Lung (tissue), 12 donors: ENCODE measurements around the gene HMMR. TPM values are rescaled to one million over a fixed set of nuclear protein-coding genes. Genes with fewer than 3 reads are reported as not detected.
A peak's percentile ranks its signal among the peaks of the same experiment; 100 is the strongest.

ENCODE experiments used
- ATAC-seq: fragments of 200-7000 bp; cut with Tn5 transposase; one replicate; pipeline ENCODE4 v1.9.1; 2020; ENCODE audit warnings: moderate number of reproducible peaks; ENCODE audit not compliant: insufficient read depth, low FRiP score
- DNase-seq, 3 donors: peaks; one replicate each; pipeline ENCODE4 v3.0.0-alpha.2; 2013 to 2017
- H3K27ac ChIP-seq, 2 donors: one replicate each; pipeline ENCODE4 v1.5.1; 2013; ENCODE audit warnings: mild to moderate bottlenecking in 2 of 2, moderate library complexity in 2 of 2, control low read depth in 1 of 2, inconsistent platforms in 1 of 2, low read depth in 1 of 2, low read length in 1 of 2
- H3K27me3 ChIP-seq, 3 donors: one replicate each; pipeline ENCODE4 v1.5.1; 2013; ENCODE audit warnings: low read length in 2 of 3; ENCODE audit not compliant: control insufficient read depth in 3 of 3, insufficient read depth in 3 of 3
- H3K36me3 ChIP-seq, 4 donors: one replicate each; pipeline ENCODE4 v1.5.1; 2013; ENCODE audit warnings: low read length in 4 of 4, mild to moderate bottlenecking in 1 of 4, moderate library complexity in 1 of 4; ENCODE audit not compliant: control insufficient read depth in 4 of 4, insufficient read depth in 4 of 4
- H3K4me1 ChIP-seq, 5 donors: one replicate each; pipeline ENCODE4 v1.5.1; 2013; ENCODE audit warnings: low read length in 5 of 5, mild to moderate bottlenecking in 2 of 5, moderate library complexity in 1 of 5; ENCODE audit not compliant: control insufficient read depth in 5 of 5, insufficient read depth in 5 of 5
- H3K4me3 ChIP-seq: one replicate; pipeline ENCODE4 v1.5.1; 2013; ENCODE audit warnings: mild to moderate bottlenecking, control low read depth, moderate library complexity
- H3K9ac ChIP-seq, 2 donors: one replicate each; pipeline ENCODE4 v1.5.1; 2013; ENCODE audit warnings: low read length in 2 of 2, control low read depth in 1 of 2; ENCODE audit not compliant: insufficient read depth in 1 of 2
- H3K9me3 ChIP-seq, 4 donors: one replicate each; pipeline ENCODE4 v1.5.1; 2013; ENCODE audit warnings: low read length in 3 of 4, mild to moderate bottlenecking in 1 of 4, moderate library complexity in 1 of 4; ENCODE audit not compliant: control insufficient read depth in 4 of 4, insufficient read depth in 3 of 4
- WGBS, 2 donors: extraction: QIAGEN DNeasy Blood & Tissue Kit; methylation state at CpG; one replicate each; pipeline ENCODE4 v1.1.7; 2013; 5-methylcytosine and 5-hydroxymethylcytosine counted together
- polyA plus RNA-seq, 2 donors: library from polyadenylated mRNA; stranded (reverse); fragments of 200-250 nt; gene quantifications; one replicate each; pipeline ENCODE4 v1.2.1, GENCODE V29; 2013
- total RNA-seq, 2 donors: library from RNA; depleted of rRNA in 1 of 2; stranded (reverse); fragments of >200 nt in 1 of 2; gene quantifications; one replicate each; pipeline ENCODE4 v1.2.1, GENCODE V29; 2014 to 2021
- TF ChIP-seq, protein P1 (sequence below): IDR thresholded peaks from 2 replicates; pipeline ENCODE4 v1.5.1; 2012; ENCODE audit warnings: mild to moderate bottlenecking; ENCODE audit errors: control extremely low read depth, extremely low read depth
- donor health status: control.
- donor health status: control.
- donor health status: Bipolar disorder and iron deficiency.
- donor health status: healthy.
- donor health status: DM: yes; HTN: yes; CAD: no.

The HMMR gene
- total and polyA plus RNA-seq, 4 donors = 1.1 to 9.5 (median 1.4) TPM

DNA sequence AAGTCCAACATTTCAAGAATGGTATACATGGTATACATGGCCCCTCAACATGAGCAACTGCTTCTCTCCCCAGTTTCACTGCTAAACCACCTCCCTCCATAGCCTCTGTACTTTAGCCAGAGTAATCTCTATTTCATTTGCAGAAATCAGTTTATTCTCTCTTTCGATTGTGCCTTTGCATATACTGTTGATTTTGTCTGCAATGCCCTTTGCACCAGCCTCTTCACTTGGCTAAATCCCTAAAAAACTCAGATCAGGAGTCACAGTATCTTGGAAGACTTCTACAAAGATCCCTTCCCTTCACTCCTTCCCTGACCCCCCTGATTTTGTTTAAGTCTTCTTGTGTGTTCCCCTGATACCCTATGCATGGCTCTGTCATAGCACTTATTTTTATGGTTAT lies 27.9 kb upstream of the HMMR start:
- Histone ChIP-seq H3K27me3 (no peaks in the 10 kb centered on the region), H3K9ac (no peak overlapping the region), H3K9me3 (no peaks in the 10 kb centered on the region), H3K4me1 (peaks cover 0 to 7% (median 0%) of the 10 kb centered on the region in 5 donors), H3K27ac (no peak overlapping the region), H3K4me3 (no peak overlapping the region), H3K36me3 (no peaks in the 10 kb centered on the region)
- 91 to 98% methylated on average over 1 of the region's 1 CpG for WGBS, 2 donors
- TF ChIP-seq, protein P1, sequence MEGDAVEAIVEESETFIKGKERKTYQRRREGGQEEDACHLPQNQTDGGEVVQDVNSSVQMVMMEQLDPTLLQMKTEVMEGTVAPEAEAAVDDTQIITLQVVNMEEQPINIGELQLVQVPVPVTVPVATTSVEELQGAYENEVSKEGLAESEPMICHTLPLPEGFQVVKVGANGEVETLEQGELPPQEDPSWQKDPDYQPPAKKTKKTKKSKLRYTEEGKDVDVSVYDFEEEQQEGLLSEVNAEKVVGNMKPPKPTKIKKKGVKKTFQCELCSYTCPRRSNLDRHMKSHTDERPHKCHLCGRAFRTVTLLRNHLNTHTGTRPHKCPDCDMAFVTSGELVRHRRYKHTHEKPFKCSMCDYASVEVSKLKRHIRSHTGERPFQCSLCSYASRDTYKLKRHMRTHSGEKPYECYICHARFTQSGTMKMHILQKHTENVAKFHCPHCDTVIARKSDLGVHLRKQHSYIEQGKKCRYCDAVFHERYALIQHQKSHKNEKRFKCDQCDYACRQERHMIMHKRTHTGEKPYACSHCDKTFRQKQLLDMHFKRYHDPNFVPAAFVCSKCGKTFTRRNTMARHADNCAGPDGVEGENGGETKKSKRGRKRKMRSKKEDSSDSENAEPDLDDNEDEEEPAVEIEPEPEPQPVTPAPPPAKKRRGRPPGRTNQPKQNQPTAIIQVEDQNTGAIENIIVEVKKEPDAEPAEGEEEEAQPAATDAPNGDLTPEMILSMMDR = no peak
- no peak for DNase-seq
- ATAC-seq = no peak

DNA sequence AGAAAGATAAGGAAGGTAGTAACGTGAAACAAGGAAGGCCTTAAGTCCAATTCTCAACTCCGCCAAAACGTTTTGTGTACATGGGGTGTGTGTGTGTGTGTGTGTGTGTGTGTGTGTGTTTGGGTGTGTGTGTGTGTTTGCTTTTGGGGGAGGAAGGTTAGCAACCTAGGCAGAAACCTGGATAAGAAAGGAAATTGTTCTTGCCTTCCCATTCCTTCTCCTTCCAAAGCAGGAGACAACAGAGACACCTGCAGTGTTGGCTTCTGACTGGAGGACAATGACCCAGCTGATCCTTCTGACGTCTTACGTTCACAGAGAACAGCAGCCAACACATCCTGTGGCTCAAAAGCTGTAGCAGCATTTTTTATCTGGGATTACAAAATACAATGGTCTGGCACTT lies 27.2 kb upstream of the HMMR start:
- no peak for DNase-seq
- Histone ChIP-seq H3K27ac (no peak overlapping the region), H3K9ac (no peak overlapping the region), H3K36me3 (no peaks in the 10 kb centered on the region), H3K4me1 (peaks cover 0 to 7% (median 0%) of the 10 kb centered on the region in 5 donors), H3K4me3 (no peak overlapping the region), H3K9me3 (no peaks in the 10 kb centered on the region), H3K27me3 (no peaks in the 10 kb centered on the region)
- TF ChIP-seq, protein P1 = no peak
- 43 to 52% methylated on average over 5 of the region's 5 CpGs for WGBS, 2 donors
- ATAC-seq = no peak

DNA sequence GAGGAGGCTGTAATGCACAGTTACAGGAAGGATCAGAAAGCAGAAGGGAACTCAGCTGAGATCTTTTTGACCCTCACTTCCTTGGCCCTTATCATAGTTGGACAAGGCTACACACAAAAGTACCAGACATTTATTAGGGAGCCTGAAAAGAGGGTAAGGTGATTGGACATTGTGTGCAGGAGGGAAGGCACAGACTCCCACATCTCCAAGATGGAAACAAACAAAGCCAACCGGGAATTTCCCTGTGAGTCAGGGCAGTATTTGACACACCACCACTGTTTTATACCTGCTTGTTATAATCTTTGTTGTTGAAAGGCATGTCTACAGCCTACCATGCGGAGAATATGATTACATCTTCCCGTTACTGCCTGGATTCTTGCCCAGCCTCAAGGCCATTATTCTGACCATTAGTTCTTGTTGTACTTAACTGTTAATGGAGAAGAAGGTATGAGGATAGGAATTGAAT lies 26.0 kb upstream of the HMMR start:
- no peaks in the 10 kb centered on the region for H3K27me3 ChIP-seq
- H3K4me3 ChIP-seq = no peak overlapping the region
- DNase-seq = no peak
- 51 to 73% methylated on average over 3 of the region's 3 CpGs for WGBS, 2 donors
- no peaks in the 10 kb centered on the region for H3K36me3 ChIP-seq
- ATAC-seq = no peak
- no peaks in the 10 kb centered on the region for H3K9me3 ChIP-seq
- TF ChIP-seq, protein P1 = no peak
- H3K27ac ChIP-seq = no peak overlapping the region
- peaks cover 0 to 17% (median 6%) of the 10 kb centered on the region in 5 donors for H3K4me1 ChIP-seq
- H3K9ac ChIP-seq = no peak overlapping the region

DNA sequence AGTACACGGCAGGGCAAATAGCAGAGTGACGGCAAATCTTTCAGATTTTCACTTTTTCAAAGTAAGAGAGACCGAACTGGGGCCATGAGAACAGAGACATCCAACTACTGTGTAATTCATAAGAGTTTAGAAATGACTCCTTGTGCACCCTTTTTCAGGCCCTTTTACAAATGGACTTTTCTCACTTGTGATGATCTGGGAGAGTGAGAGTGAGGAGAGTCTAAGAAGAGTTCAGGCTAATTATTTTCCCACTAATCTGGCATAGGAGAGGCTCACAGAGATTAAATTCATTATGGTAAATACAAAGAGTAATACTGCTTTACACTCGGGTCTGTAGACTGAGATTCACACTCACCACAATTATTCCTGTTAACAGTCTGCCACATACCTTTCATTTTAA lies 23.9 kb upstream of the HMMR start:
- TF ChIP-seq, protein P1 = no peak
- 82 to 86% methylated on average over 4 of the region's 4 CpGs for WGBS, 2 donors

More for the DNA sequence above, 23.9 kb upstream of the HMMR start:
- Histone ChIP-seq H3K4me1 (peaks cover 0 to 19% (median 12%) of the 10 kb centered on the region in 5 donors), H3K9me3 (no peaks in the 10 kb centered on the region), H3K27me3 (no peaks in the 10 kb centered on the region), H3K9ac (no peak overlapping the region), H3K27ac (peak overlapping the region in 1 of 2 donors; percentile 70), H3K4me3 (no peak overlapping the region), H3K36me3 (peaks cover 0 to 14% (median under 1%) of the 10 kb centered on the region in 4 donors)
- DNase-seq (peak in 1 of 3 donors; percentile 13), ATAC-seq (no peak)
